Measurements from ENCODE around the gene IGFBP5.

IGFBP5 gene

DNA sequence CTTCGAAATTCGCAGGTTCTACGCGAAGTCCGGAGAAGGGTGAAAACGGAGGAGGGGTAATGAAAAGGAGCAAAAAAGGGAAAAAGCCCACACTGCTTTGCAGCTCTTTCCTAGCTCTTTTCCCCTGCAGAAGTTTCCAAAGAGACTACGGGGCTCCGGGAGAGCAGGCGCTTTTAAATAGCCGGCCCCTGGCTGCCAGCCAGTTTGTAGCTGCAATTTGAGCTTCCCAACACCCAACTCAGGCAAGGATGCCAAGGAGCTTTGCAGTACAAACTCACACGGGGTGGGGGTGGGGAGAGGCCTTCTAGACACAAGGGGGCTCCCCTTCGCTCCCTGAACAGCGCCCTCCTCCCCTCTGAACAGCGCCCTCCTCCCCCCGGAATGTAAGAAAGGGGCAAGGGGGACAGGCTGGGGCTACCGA is at the start of gene IGFBP5:
Gene IGFBP5 (minus strand): TSS at position 149 of the 421 bp plus-strand sequence. CDS start 774 bp downstream, outside the sequence.
- DNase-seq, result no peak

DNA sequence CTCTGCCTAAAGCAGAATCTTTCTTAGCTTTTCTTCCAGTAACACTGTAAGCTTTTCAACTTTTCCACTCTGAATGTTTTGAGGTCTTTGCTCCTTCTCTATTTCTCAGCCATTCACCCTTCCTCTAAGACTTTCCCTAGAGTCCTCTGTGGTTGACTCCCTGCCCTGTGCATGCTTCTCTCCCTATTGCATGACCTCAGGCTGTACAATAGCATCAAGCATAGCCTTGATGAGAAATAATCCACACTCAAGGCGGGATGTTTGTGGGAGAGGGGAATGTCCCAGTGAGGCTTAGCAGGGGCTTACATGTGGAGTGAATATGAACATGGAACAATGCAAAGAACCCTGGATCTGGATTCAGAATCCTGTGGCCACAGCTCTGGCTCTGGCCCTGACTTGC is 48.4 kb upstream of the IGFBP5 start:
- DNase-seq, result no peak

- DNase-seq, result no peak
Observed at GRCh38 chr2:216742411-216742810, 47.1 kb upstream of the IGFBP5 start.

GRCh38 chr2:216741223-216741593 is 45.9 kb upstream of the IGFBP5 start:
- no peak for DNase-seq

- DNase-seq, result no peak
Observed at GRCh38 chr2:216740557-216741222, 45.3 kb upstream of the IGFBP5 start.

GRCh38 chr2:216739035-216739434 is 43.7 kb upstream of the IGFBP5 start:
- DNase-seq, result no peak

- DNase-seq, result no peak
Observed at GRCh38 chr2:216737676-216738075, 42.3 kb upstream of the IGFBP5 start.

GRCh38 chr2:216736326-216736725 is 41.0 kb upstream of the IGFBP5 start:
- DNase-seq, result no peak

DNA sequence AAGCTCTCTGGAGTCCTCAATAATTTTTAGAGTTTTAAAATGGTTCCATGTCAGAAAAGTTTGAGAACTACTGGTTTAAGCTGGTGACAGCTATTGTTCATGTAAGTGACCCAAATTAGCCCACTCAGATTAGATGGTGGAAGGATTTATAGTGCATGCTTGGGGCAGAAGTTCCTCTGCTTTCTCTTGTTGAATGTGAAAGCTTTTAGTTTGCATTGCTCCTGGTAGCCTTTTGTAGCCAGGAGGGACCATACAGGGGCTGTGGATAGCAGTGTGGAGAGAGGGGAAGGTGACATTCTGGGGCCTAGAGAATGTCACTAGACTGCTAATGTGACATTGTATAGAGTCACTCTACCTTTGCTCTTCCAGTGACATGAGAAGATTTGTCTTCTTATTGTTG is 40.3 kb upstream of the IGFBP5 start:
- DNase-seq, result no peak

- DNase-seq, result no peak
Observed at GRCh38 chr2:216735086-216735485, 39.7 kb upstream of the IGFBP5 start.

DNA sequence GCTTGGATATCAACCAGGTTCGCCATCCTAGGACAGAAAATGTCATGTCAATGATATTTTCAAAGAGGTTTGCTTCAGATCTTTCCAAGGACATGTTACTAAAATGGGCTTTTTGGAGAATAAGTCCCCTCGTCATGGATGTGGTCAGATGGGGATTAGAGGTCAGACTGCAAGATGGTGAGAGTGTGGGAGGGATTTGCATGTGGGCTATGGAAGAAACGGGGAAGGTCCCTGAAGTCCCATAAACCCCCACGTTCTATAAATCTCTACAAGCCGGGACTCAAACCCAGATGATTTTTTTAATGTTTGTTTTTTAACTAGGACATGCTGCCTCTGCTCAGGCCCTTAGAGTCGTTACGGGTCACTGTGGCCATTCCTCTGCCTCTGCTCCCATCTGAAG is 37.7 kb upstream of the IGFBP5 start:
- no peak for DNase-seq

GRCh38 chr2:216732334-216732733 is 37.0 kb upstream of the IGFBP5 start:
- DNase-seq, result no peak

- DNase-seq, result no peak
Observed at GRCh38 chr2:216731465-216731864, 36.1 kb upstream of the IGFBP5 start.

GRCh38 chr2:216730871-216731270 is 35.5 kb upstream of the IGFBP5 start:
- DNase-seq, result no peak

GRCh38 chr2:216727346-216728122 is 32.2 kb upstream of the IGFBP5 start:
- DNase-seq, result no peak

GRCh38 chr2:216724190-216724589 is 28.8 kb upstream of the IGFBP5 start:
- DNase-seq, result no peak

DNA sequence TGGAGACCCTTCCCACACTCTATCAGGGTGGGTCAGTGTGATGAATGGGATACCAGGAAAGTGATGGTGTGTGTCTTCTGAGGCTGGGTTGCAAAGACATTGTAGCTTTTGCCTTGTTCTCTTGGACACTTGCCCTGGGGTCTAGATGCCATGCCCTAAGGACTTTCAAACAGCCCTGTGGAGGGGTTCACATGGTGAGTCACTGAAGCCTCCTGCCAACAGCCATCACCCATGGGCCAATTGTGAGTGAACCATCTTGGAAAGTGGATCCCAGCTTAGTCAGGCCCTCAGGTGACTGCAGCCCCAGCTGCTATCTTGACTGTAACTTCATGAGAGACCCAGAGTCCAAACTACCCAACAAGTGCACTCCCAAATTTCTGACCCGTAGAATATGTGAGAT is 25.8 kb upstream of the IGFBP5 start:
- DNase-seq, result no peak

DNA sequence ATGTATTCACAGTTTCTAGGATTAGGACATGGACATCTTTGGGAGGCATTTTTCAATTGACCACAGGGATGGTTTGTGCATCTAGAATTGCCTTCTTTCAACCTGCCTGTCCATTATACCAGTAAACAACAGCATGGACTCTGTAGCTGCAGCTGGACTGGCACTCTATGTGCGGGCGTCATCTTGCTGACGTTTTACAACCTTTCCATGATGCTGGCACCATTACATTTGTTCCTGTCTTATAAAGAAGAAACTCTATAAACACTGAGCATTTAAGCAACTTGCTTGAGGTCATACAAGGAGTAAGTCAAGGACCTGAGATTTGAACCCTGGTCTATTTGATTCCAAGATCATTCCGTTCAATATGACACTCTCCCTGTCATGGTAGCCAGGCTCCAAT is 25.4 kb upstream of the IGFBP5 start:
- no peak for DNase-seq

- DNase-seq, result no peak
Observed at GRCh38 chr2:216717907-216718615, 22.7 kb upstream of the IGFBP5 start.

DNA sequence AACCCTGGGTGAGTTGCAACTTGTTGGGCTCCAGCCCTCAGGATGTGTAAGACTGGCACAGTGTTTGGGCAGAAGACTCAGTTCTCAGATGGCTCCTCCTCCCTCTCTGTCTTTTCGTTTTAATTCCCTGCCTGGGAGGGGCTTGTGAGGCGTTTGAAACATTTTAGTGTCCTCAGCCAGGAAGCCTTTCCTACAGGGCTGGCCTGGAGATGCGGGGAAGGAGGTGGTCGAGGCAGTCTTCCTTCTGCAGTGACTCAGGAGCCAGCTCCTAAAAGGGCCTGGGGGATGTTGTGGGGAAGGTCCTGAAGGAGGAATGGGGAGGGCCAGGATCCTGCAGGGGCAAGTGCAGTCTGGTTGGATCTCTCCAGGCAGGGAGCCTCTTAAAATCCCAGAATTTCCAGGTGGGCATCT is 22.1 kb upstream of the IGFBP5 start:
- DNase-seq, result no peak

GRCh38 chr2:216716109-216716508 is 20.8 kb upstream of the IGFBP5 start:
- DNase-seq, result no peak

DNA sequence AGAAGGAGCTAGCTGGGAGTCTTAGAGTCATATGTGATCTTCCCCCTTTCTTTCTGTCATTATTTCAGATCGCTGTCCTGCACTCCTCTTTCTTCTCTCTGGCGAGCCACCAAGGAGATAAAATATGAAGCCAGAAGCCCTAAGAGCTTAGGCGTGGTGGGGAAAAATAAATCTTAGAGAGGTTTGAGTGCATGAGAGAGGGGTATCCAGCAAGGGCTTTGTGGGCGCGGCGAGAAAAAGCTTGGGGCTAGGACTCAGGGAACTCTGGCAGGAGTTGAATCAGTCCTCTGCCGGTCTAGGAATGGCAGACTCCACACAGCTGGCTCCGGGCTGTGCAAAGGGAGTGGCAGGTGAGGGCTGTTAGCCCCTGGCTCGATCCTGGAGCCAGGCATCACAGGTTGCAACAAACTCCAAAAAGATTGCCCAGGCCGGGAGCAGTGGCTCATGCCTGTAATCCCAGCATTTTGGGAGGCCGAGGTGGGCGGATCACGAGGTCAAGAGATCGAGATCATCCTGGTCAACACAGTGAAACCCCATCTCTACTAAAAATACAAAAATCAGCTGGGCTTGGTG is 20.1 kb upstream of the IGFBP5 start:
- no peak for DNase-seq

GRCh38 chr2:216714376-216714775 is 19.0 kb upstream of the IGFBP5 start:
- no peak for DNase-seq
